ENCODE measurements around the gene LCNL1.

Gene LCNL1

GRCh38 chr9:136985853-136986252 is 3.1 kb downstream of the LCNL1 start:
- no peak overlapping the region for H3K4me3 Mint-ChIP-seq
- H3K4me1 Mint-ChIP-seq = no peaks in the 10 kb centered on the region
- no peak overlapping the region for H3K27ac Mint-ChIP-seq
- H3K36me3 Mint-ChIP-seq = peaks cover 5% of the 10 kb centered on the region
- no peak for ATAC-seq
- H3K27me3 Mint-ChIP-seq = peaks cover 60% of the 10 kb centered on the region
- H3K9me3 Mint-ChIP-seq = no peaks in the 10 kb centered on the region

- H3K9me3 Mint-ChIP-seq = no peaks in the 10 kb centered on the region
- no peak for ATAC-seq
- peaks cover 5% of the 10 kb centered on the region for H3K36me3 Mint-ChIP-seq
- H3K27ac Mint-ChIP-seq = no peak overlapping the region
- H3K4me3 Mint-ChIP-seq = no peak overlapping the region
- peaks cover 30% of the 10 kb centered on the region for H3K27me3 Mint-ChIP-seq
- peaks cover 15% of the 10 kb centered on the region for H3K4me1 Mint-ChIP-seq
Observed at GRCh38 chr9:136988872-136989271, 6.1 kb downstream of the LCNL1 start.

- peaks cover 18% of the 10 kb centered on the region for H3K4me1 Mint-ChIP-seq
- H3K9me3 Mint-ChIP-seq = no peaks in the 10 kb centered on the region
- H3K27me3 Mint-ChIP-seq = peaks cover 17% of the 10 kb centered on the region
- H3K36me3 Mint-ChIP-seq = peaks cover 5% of the 10 kb centered on the region
- H3K27ac Mint-ChIP-seq = no peak overlapping the region
- no peak overlapping the region for H3K4me3 Mint-ChIP-seq
- no peak for ATAC-seq
Observed at GRCh38 chr9:136990242-136990911, 7.6 kb downstream of the LCNL1 start.

- Mint-ChIP-seq H3K36me3 (peaks cover 5% of the 10 kb centered on the region), H3K4me3 (peak within 1 kb of the TSS; percentile 87), H3K27ac (peak within 1 kb of the TSS; percentile 85), H3K27me3 (peaks cover 12% of the 10 kb centered on the region), H3K9me3 (no peaks in the 10 kb centered on the region), H3K4me1 (peaks cover 32% of the 10 kb centered on the region)
- ATAC-seq = peak; percentile 92
Observed at GRCh38 chr9:136991993-136992818, 9.4 kb downstream of the LCNL1 start, which contains the start of gene PAXX. Gene PAXX (plus strand): TSS chr9:136992422. CDS start chr9:136992444, 22 bp downstream.

- Mint-ChIP-seq H3K4me1 (peaks cover 39% of the 10 kb centered on the region), H3K36me3 (peaks cover 2% of the 10 kb centered on the region), H3K9me3 (no peaks in the 10 kb centered on the region), H3K27ac (peak overlapping the region; percentile 85), H3K4me3 (peak overlapping the region; percentile 87), H3K27me3 (peaks cover 10% of the 10 kb centered on the region)
- ATAC-seq = no peak
Observed at GRCh38 chr9:136992819-136993369, 10.1 kb downstream of the LCNL1 start.

GRCh38 chr9:136994180-136994887 is 11.5 kb downstream of the LCNL1 start:
- Mint-ChIP-seq H3K9me3 (no peaks in the 10 kb centered on the region), H3K27ac (no peak overlapping the region), H3K4me3 (peak overlapping the region; percentile 87), H3K36me3 (no peaks in the 10 kb centered on the region), H3K27me3 (peaks cover 10% of the 10 kb centered on the region), H3K4me1 (peaks cover 52% of the 10 kb centered on the region)
- ATAC-seq = no peak

- H3K4me3 Mint-ChIP-seq = no peak overlapping the region
- H3K27me3 Mint-ChIP-seq = peaks cover 10% of the 10 kb centered on the region
- no peak for ATAC-seq
- H3K27ac Mint-ChIP-seq = no peak overlapping the region
- H3K36me3 Mint-ChIP-seq = no peaks in the 10 kb centered on the region
- no peaks in the 10 kb centered on the region for H3K9me3 Mint-ChIP-seq
- peaks cover 57% of the 10 kb centered on the region for H3K4me1 Mint-ChIP-seq
Observed at GRCh38 chr9:136994888-136995230, 12.1 kb downstream of the LCNL1 start.

GRCh38 chr9:136995362-136995761 is 12.6 kb downstream of the LCNL1 start:
- H3K27ac Mint-ChIP-seq = no peak overlapping the region
- peaks cover 10% of the 10 kb centered on the region for H3K27me3 Mint-ChIP-seq
- ATAC-seq = no peak
- no peaks in the 10 kb centered on the region for H3K9me3 Mint-ChIP-seq
- H3K36me3 Mint-ChIP-seq = no peaks in the 10 kb centered on the region
- H3K4me1 Mint-ChIP-seq = peaks cover 62% of the 10 kb centered on the region
- H3K4me3 Mint-ChIP-seq = no peak overlapping the region

GRCh38 chr9:136995772-136996311 is 13.0 kb downstream of the LCNL1 start:
- Mint-ChIP-seq H3K36me3 (no peaks in the 10 kb centered on the region), H3K27me3 (peaks cover 10% of the 10 kb centered on the region), H3K4me1 (peaks cover 67% of the 10 kb centered on the region), H3K9me3 (no peaks in the 10 kb centered on the region), H3K27ac (peak overlapping the region; percentile 64), H3K4me3 (peak overlapping the region; percentile 43)
- no peak for ATAC-seq

GRCh38 chr9:136996361-136997292 is 13.8 kb downstream of the LCNL1 start, which contains the start of gene CLIC3:
Gene CLIC3 (minus strand): TSS chr9:136996568. CDS start chr9:136996543, 25 bp downstream.
- no peak for ATAC-seq

GRCh38 chr9:136997371-136997770 is 14.6 kb downstream of the LCNL1 start:
- peak overlapping the region; percentile 37 for H3K4me3 Mint-ChIP-seq
- no peak for ATAC-seq
- peak overlapping the region; percentile 81 for H3K27ac Mint-ChIP-seq
- H3K9me3 Mint-ChIP-seq = no peaks in the 10 kb centered on the region
- H3K27me3 Mint-ChIP-seq = peaks cover 10% of the 10 kb centered on the region
- peaks cover 72% of the 10 kb centered on the region for H3K4me1 Mint-ChIP-seq
- H3K36me3 Mint-ChIP-seq = no peaks in the 10 kb centered on the region

More at GRCh38 chr9:136996361-136997292, 13.8 kb downstream of the LCNL1 start, which contains the start of gene CLIC3:
- Mint-ChIP-seq H3K9me3 (no peaks in the 10 kb centered on the region), H3K27ac (peak within 1 kb of the TSS; percentile 81), H3K4me3 (peak within 1 kb of the TSS; percentile 54), H3K27me3 (peaks cover 10% of the 10 kb centered on the region), H3K4me1 (peaks cover 72% of the 10 kb centered on the region), H3K36me3 (no peaks in the 10 kb centered on the region)

- ATAC-seq = no peak
- Mint-ChIP-seq H3K36me3 (no peaks in the 10 kb centered on the region), H3K4me1 (peaks cover 68% of the 10 kb centered on the region), H3K9me3 (no peaks in the 10 kb centered on the region), H3K27ac (peak overlapping the region; percentile 81), H3K27me3 (peaks cover 10% of the 10 kb centered on the region), H3K4me3 (peak overlapping the region; percentile 37)
Observed at GRCh38 chr9:136997830-136998234, 15.0 kb downstream of the LCNL1 start.

GRCh38 chr9:137000177-137000930 is 17.6 kb downstream of the LCNL1 start:
- peaks cover 5% of the 10 kb centered on the region for H3K9me3 Mint-ChIP-seq
- peaks cover 61% of the 10 kb centered on the region for H3K4me1 Mint-ChIP-seq
- H3K27me3 Mint-ChIP-seq = peaks cover 18% of the 10 kb centered on the region
- peak; percentile 85 for ATAC-seq
- no peaks in the 10 kb centered on the region for H3K36me3 Mint-ChIP-seq
- H3K27ac Mint-ChIP-seq = peak overlapping the region; percentile 69
- peak overlapping the region; percentile 60 for H3K4me3 Mint-ChIP-seq

Measured in stimulated activated memory B cell treated with anti-CD40 and anti-IgM and Interleukin-4, amounts not matched to agents 10 μg/mL and 1 μg/mL and 100 μg/mL, for 72 hours (primary cell).